GM12864 (cell line): ENCODE results near the gene COQ9.

Experiments
- DNase-seq: peaks from one replicate; pipeline ENCODE4 v3.0.0-alpha.2; 2011; ENCODE audit warnings: low read depth
- H3K4me3 ChIP-seq: 2 replicates; pipeline ENCODE4 v1.5.1; 2011; ENCODE audit warnings: mild to moderate bottlenecking, low read depth, low read length, control low read depth
- CTCF ChIP-seq: IDR thresholded peaks from 2 replicates; pipeline ENCODE4 v1.5.1; 2011; ENCODE audit warnings: low read depth, mild to moderate bottlenecking, moderate library complexity, low read length, control low read depth, inconsistent platforms; ENCODE audit errors: missing control alignments

The COQ9 gene

GRCh38 chr16:57477531-57478202 lies 30.4 kb downstream of the COQ9 start:
- no peak for TF ChIP-seq CTCF
- H3K4me3 ChIP-seq, result no peak overlapping the region
- DNase-seq, result no peak

- H3K4me3 ChIP-seq, result no peak overlapping the region
- DNase-seq, result no peak
- no peak for TF ChIP-seq CTCF
Observed at GRCh38 chr16:57478396-57479204, 31.3 kb downstream of the COQ9 start.

- no peak for DNase-seq
- no peak for TF ChIP-seq CTCF
- no peak overlapping the region for H3K4me3 ChIP-seq
Observed at GRCh38 chr16:57479205-57479975, 32.1 kb downstream of the COQ9 start.

- no peak overlapping the region for H3K4me3 ChIP-seq
- TF ChIP-seq CTCF, result no peak
- no peak for DNase-seq
Observed at GRCh38 chr16:57479976-57480753, 32.9 kb downstream of the COQ9 start.

- DNase-seq, result no peak
- no peak for TF ChIP-seq CTCF
- H3K4me3 ChIP-seq, result no peak overlapping the region
Observed at GRCh38 chr16:57480754-57481230, 33.5 kb downstream of the COQ9 start.

- TF ChIP-seq CTCF, result no peak
- no peak for DNase-seq
- no peak overlapping the region for H3K4me3 ChIP-seq
Observed at GRCh38 chr16:57481421-57481820, 34.1 kb downstream of the COQ9 start.
